NT2/D1 (cell line): ENCODE results near the gene GRK5.

ENCODE experiments used
- YY1 ChIP-seq: IDR thresholded peaks from 2 replicates; pipeline ENCODE4 v1.6.1; 2011; ENCODE audit not compliant: insufficient read length, insufficient read depth
- ZNF274 ChIP-seq: IDR thresholded peaks from 2 replicates; pipeline ENCODE4 v1.6.1; 2011; ENCODE audit warnings: mild to moderate bottlenecking, low read depth, low read length

DNA sequence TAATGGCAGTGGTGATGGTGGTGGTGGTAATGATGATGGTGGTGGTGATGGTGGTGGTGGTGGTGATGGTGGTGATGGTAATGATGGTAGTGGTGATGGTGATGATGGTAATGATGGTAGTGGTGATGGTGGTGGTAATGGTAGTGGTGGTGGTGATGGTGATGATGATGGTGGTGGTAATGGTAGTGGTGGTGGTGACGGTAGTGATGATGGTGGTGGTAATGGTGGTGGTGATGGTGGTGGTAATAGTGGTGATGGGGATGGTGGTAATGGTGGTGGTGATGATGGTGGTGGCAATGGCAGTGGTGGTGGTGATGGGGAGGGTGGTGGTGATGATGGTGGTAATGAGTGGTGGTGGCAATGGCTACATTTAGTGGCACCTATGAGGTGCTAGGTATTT lies 105.7 kb downstream of the GRK5 start:
- TF ChIP-seq YY1 (no peak), ZNF274 (no peak)
